ENCODE results near the gene ALS2CL. TPM values are rescaled to one million over a fixed set of nuclear protein-coding genes. Genes with fewer than 3 reads are reported as not detected.
A peak's percentile ranks its signal among the peaks of the same experiment; 100 is the strongest.

The ALS2CL gene
- total RNA-seq, 3 donors from 2014 or later (not counting 1 experiment from before 2014, with no cell fraction given) = 0.07 to 1.3 (median 0.70) TPM

- Histone ChIP-seq H3K27me3 (ENCODE audit: control insufficient read depth, insufficient read depth, low read length) (no peaks in the 10 kb centered on the region), H3K27ac (ENCODE audit: low read length) (no peak overlapping the region), H3K36me3 (ENCODE audit: control insufficient read depth, insufficient read depth, low read length) (no peaks in the 10 kb centered on the region), H3K4me1 (ENCODE audit: control insufficient read depth, insufficient read depth, low read length) (no peaks in the 10 kb centered on the region), H3K4me3 (ENCODE audit: low read length) (no peak overlapping the region), H3K9me3 (ENCODE audit: control insufficient read depth, insufficient read depth, low read length) (no peaks in the 10 kb centered on the region)
- Mint-ChIP-seq H3K4me3 (no peak overlapping the region), H3K9me3 (no peaks in the 10 kb centered on the region), H3K27me3 (ENCODE audit: low read depth in 2 of 2) (no peaks in the 10 kb centered on the region), H3K27ac (no peak overlapping the region), H3K36me3 (no peaks in the 10 kb centered on the region), H3K4me1 (no peaks in the 10 kb centered on the region)
- DNase-seq (no peak), ATAC-seq (no peak)
- intact Hi-C loops (cut with micrococcal nuclease) = no loop called here
- WGBS (ENCODE audit: insufficient coverage) = 82% methylated on average over 7 of the region's 7 CpGs
- TF ChIP-seq CTCF (IDR thresholded peaks at IDR 0.05) = no peak
These were observed 14.1 kb upstream of the ALS2CL start for GRCh38 chr3:46707601-46708011.

- Histone ChIP-seq H3K36me3 (ENCODE audit: control insufficient read depth, insufficient read depth, low read length) (no peaks in the 10 kb centered on the region), H3K9me3 (ENCODE audit: control insufficient read depth, insufficient read depth, low read length) (no peaks in the 10 kb centered on the region), H3K4me3 (ENCODE audit: low read length) (no peak overlapping the region), H3K27me3 (ENCODE audit: control insufficient read depth, insufficient read depth, low read length) (peaks cover 4% of the 10 kb centered on the region), H3K4me1 (ENCODE audit: control insufficient read depth, insufficient read depth, low read length) (no peaks in the 10 kb centered on the region), H3K27ac (ENCODE audit: low read length) (no peak overlapping the region)
- Mint-ChIP-seq H3K4me1 (peaks cover 0 to 4% of the 10 kb centered on the region in 2 donors), H3K4me3 (no peak overlapping the region), H3K27ac (no peak overlapping the region), H3K36me3 (no peaks in the 10 kb centered on the region), H3K27me3 (ENCODE audit: low read depth in 2 of 2) (peaks cover 3 to 6% of the 10 kb centered on the region in 2 donors), H3K9me3 (no peaks in the 10 kb centered on the region)
- intact Hi-C loops (cut with micrococcal nuclease) = no loop called here
- ATAC-seq (no peak), DNase-seq (peak in 1 of 2 donors; percentile 13)
- WGBS (ENCODE audit: insufficient coverage) = 82% methylated on average over 13 of the region's 13 CpGs
- no peak for TF ChIP-seq CTCF (IDR thresholded peaks at IDR 0.05)
These were observed 13.5 kb upstream of the ALS2CL start for GRCh38 chr3:46706771-46707582.

- Histone ChIP-seq H3K27me3 (ENCODE audit: control insufficient read depth, insufficient read depth, low read length) (peaks cover 7% of the 10 kb centered on the region), H3K4me3 (ENCODE audit: low read length) (no peak overlapping the region), H3K4me1 (ENCODE audit: control insufficient read depth, insufficient read depth, low read length) (no peaks in the 10 kb centered on the region), H3K36me3 (ENCODE audit: control insufficient read depth, insufficient read depth, low read length) (no peaks in the 10 kb centered on the region), H3K27ac (ENCODE audit: low read length) (no peak overlapping the region), H3K9me3 (ENCODE audit: control insufficient read depth, insufficient read depth, low read length) (no peaks in the 10 kb centered on the region)
- H3K4me1 Mint-ChIP-seq = peaks cover 0 to 8% of the 10 kb centered on the region in 2 donors
- no peaks in the 10 kb centered on the region for H3K9me3 Mint-ChIP-seq
- no peak overlapping the region for H3K4me3 Mint-ChIP-seq
- peaks cover 8 to 11% of the 10 kb centered on the region in 2 donors for H3K27me3 Mint-ChIP-seq (ENCODE audit: low read depth in 2 of 2)
- H3K36me3 Mint-ChIP-seq = no peaks in the 10 kb centered on the region
- 89% methylated on average over 19 of the region's 19 CpGs for WGBS (ENCODE audit: insufficient coverage)
- DNase-seq (no peak), ATAC-seq (no peak)
- TF ChIP-seq CTCF (IDR thresholded peaks at IDR 0.05) = no peak
- intact Hi-C loops (cut with micrococcal nuclease) = loop anchor here (1.0 to 2.0 kb wide), 4 partner anchors 189 to 770 kb away; no protein-coding TSS in a partner anchor
- H3K27ac Mint-ChIP-seq = no peak overlapping the region
These were observed 12.5 kb upstream of the ALS2CL start for GRCh38 chr3:46705751-46706552.
